Cardiac muscle cell (in vitro differentiated cells and primary cell): ENCODE results near the gene CD72. TPM values are rescaled to one million over a fixed set of nuclear protein-coding genes. Genes with fewer than 3 reads are reported as not detected.
A peak's percentile ranks its signal among the peaks of the same experiment; 100 is the strongest.

ENCODE experiments used
- DNase-seq, 2 donors: peaks; one replicate each; pipeline versions ENCODE4 v3.0.0 to v3.0.0-alpha.2; 2010 to 2017; ENCODE audit warnings: low read depth in 1 of 2, low spot score in 1 of 2
- H3K27ac ChIP-seq: fragments of 200-600 bp; sonication (generic); 2 replicates; pipeline ENCODE4 v1.5.1; 2016
- H3K27me3 ChIP-seq: fragments of 200-600 bp; sonication (generic); 2 replicates; pipeline ENCODE4 v1.6.0; 2016; ENCODE audit warnings: control low read depth
- H3K36me3 ChIP-seq: fragments of 200-600 bp; sonication (generic); 2 replicates; pipeline ENCODE4 v1.5.1; 2016; ENCODE audit warnings: control low read depth
- H3K4me1 ChIP-seq: fragments of 200-600 bp; sonication (generic); 2 replicates; pipeline ENCODE4 v1.8.1; 2017; ENCODE audit warnings: low read depth, mild to moderate bottlenecking, mixed run types
- H3K4me3 ChIP-seq: fragments of 200-600 bp; sonication (generic); 2 replicates; pipeline ENCODE4 v1.5.1; 2016; ENCODE audit warnings: mild to moderate bottlenecking
- H3K9me3 ChIP-seq: fragments of 200-600 bp; sonication (generic); 2 replicates; pipeline ENCODE4 v1.5.1; 2017; ENCODE audit warnings: low read depth, mild to moderate bottlenecking, control low read depth
- polyA plus RNA-seq: library from polyadenylated mRNA; unstranded; fragments of >200 nt; fragmentation: Nextera tagmentation; extraction: Ambion mirVana; gene quantifications from 2 replicates; pipeline ENCODE4 v1.2.1, GENCODE V29; 2016
- total RNA-seq: library from RNA; depleted of rRNA; stranded (reverse); fragments of >200 nt; gene quantifications from 2 replicates; pipeline ENCODE4 v1.2.3, GENCODE V29; 2016
- TF ChIP-seq, protein P1 (sequence below): IDR thresholded peaks from 2 replicates; pipeline ENCODE4 v1.5.1; 2012; ENCODE audit warnings: low read depth, mild to moderate bottlenecking, low read length

CD72 gene
- total and polyA plus RNA-seq, 2 experiments from 2014 or later, result 2.3 to 5.1 TPM

DNA sequence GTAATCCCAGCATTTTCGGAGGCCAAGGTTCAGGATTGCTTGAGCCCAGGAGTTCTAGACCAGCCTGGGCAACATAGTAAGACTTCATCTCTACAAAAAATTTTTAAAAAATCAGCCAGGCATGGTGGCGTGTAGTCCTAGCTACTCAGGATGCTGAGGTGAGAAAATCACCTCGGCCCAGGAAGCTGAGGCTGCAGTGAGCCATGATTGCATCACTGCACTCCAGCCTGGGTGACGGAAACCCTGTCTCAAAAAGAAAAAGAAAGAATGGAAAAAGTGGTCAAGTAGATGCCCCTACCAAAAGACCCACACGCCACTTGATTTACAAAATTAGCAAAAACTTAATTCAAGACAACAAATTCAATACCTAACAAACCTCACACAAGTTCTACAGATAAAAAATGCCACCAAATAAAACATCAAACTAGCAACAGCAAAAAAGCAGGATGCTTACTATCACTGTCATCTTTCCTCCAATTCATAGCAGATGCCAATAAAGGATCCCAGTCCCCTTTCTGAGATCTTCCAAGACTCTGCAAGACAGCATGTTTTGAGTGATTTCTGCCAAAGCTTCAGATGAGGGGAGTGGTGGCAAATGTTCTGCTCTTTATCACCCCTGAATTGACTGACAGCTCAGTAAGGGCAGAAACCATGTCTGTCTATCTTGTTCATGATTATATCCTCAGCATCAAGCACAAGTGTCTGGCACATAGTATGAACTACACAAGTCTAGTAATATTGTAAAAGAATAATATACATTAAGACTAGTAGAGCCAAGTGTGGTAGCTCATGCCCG is 47.3 kb downstream of the CD72 start:
- H3K36me3 ChIP-seq, result no peaks in the 10 kb centered on the region
- H3K9me3 ChIP-seq, result no peaks in the 10 kb centered on the region
- H3K27me3 ChIP-seq, result no peaks in the 10 kb centered on the region
- no peaks in the 10 kb centered on the region for H3K4me1 ChIP-seq
- H3K27ac ChIP-seq, result no peak overlapping the region
- TF ChIP-seq, protein P1, sequence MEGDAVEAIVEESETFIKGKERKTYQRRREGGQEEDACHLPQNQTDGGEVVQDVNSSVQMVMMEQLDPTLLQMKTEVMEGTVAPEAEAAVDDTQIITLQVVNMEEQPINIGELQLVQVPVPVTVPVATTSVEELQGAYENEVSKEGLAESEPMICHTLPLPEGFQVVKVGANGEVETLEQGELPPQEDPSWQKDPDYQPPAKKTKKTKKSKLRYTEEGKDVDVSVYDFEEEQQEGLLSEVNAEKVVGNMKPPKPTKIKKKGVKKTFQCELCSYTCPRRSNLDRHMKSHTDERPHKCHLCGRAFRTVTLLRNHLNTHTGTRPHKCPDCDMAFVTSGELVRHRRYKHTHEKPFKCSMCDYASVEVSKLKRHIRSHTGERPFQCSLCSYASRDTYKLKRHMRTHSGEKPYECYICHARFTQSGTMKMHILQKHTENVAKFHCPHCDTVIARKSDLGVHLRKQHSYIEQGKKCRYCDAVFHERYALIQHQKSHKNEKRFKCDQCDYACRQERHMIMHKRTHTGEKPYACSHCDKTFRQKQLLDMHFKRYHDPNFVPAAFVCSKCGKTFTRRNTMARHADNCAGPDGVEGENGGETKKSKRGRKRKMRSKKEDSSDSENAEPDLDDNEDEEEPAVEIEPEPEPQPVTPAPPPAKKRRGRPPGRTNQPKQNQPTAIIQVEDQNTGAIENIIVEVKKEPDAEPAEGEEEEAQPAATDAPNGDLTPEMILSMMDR, result no peak
- no peak overlapping the region for H3K4me3 ChIP-seq
- no peak for DNase-seq

GRCh38 chr9:35569206-35569605 is 49.0 kb downstream of the CD72 start:
- no peak for DNase-seq
- H3K27ac ChIP-seq, result no peak overlapping the region
- TF ChIP-seq, protein P1, result no peak
- H3K4me3 ChIP-seq, result no peak overlapping the region
- no peaks in the 10 kb centered on the region for H3K36me3 ChIP-seq
- H3K9me3 ChIP-seq, result no peaks in the 10 kb centered on the region
- H3K4me1 ChIP-seq, result no peaks in the 10 kb centered on the region
- no peaks in the 10 kb centered on the region for H3K27me3 ChIP-seq

DNA sequence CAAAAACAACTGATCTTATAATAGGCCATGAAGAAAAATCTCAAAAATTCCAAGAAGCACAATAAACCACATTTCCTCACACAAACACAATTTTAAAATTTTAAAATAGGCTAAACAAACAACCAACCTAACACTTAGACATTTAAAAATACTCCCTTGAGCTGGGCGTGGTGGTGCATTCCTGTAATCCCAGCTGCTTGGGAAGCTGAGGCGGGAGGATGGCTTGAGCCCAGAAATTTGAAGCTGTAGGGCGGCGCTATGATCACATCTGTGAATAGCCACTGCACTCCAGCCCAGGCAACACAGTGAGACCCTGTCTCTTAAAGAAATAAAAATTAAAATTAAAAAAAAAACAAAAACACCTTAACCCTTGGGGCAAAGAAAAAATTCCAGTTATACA is 50.0 kb downstream of the CD72 start:
- no peak overlapping the region for H3K27ac ChIP-seq
- no peaks in the 10 kb centered on the region for H3K27me3 ChIP-seq
- H3K9me3 ChIP-seq, result no peaks in the 10 kb centered on the region
- no peak overlapping the region for H3K4me3 ChIP-seq
- no peaks in the 10 kb centered on the region for H3K4me1 ChIP-seq
- TF ChIP-seq, protein P1, result no peak
- no peak for DNase-seq
- no peaks in the 10 kb centered on the region for H3K36me3 ChIP-seq

- TF ChIP-seq, protein P1, result no peak
- Histone ChIP-seq H3K9me3 (no peaks in the 10 kb centered on the region), H3K27me3 (no peaks in the 10 kb centered on the region), H3K4me3 (no peak overlapping the region), H3K27ac (no peak overlapping the region), H3K4me1 (no peaks in the 10 kb centered on the region), H3K36me3 (no peaks in the 10 kb centered on the region)
- DNase-seq, result peak in 1 of 2 donors; percentile 25
Observed at GRCh38 chr9:35566417-35566816, 51.8 kb downstream of the CD72 start.

- TF ChIP-seq, protein P1, result no peak
- no peak overlapping the region for H3K27ac ChIP-seq
Observed at GRCh38 chr9:35564658-35565061, 53.6 kb downstream of the CD72 start.

More at GRCh38 chr9:35564658-35565061, 53.6 kb downstream of the CD72 start:
- no peaks in the 10 kb centered on the region for H3K9me3 ChIP-seq
- H3K4me3 ChIP-seq, result no peak overlapping the region
- H3K36me3 ChIP-seq, result no peaks in the 10 kb centered on the region
- H3K27me3 ChIP-seq, result no peaks in the 10 kb centered on the region
- no peaks in the 10 kb centered on the region for H3K4me1 ChIP-seq
- no peak for DNase-seq
